ENCODE data around the gene SCUBE1. TPM values are rescaled to one million over a fixed set of nuclear protein-coding genes. Genes with fewer than 3 reads are reported as not detected.
A peak's percentile ranks its signal among the peaks of the same experiment; 100 is the strongest.

Gene SCUBE1
- total RNA-seq, 4 donors from 2014 or later: 33.3 to 109 (median 66.3) TPM

DNA sequence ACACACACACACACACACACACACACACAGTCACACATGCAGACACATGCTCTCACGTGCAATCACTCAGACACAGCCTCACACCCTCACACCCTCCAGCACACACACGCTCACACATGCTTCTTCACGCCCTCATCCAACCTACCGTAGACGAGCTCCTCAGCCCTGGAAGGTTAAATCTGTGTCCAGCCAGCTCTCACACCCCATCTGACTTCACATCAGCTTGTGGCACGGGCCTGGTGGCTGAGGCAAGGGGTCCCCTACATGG, 1.3 kb upstream of the SCUBE1 start:
- H3K9me3 ChIP-seq: no peaks in the 10 kb centered on the region
- intact Hi-C loops (cut with DNase I): loop anchor here (5.0 kb wide), 1 partner anchor 52 kb away; no protein-coding TSS in a partner anchor
- H3K27me3 ChIP-seq: peaks cover 0 to 64% (median 21%) of the 10 kb centered on the region in 4 donors
- TF ChIP-seq, protein P1, sequence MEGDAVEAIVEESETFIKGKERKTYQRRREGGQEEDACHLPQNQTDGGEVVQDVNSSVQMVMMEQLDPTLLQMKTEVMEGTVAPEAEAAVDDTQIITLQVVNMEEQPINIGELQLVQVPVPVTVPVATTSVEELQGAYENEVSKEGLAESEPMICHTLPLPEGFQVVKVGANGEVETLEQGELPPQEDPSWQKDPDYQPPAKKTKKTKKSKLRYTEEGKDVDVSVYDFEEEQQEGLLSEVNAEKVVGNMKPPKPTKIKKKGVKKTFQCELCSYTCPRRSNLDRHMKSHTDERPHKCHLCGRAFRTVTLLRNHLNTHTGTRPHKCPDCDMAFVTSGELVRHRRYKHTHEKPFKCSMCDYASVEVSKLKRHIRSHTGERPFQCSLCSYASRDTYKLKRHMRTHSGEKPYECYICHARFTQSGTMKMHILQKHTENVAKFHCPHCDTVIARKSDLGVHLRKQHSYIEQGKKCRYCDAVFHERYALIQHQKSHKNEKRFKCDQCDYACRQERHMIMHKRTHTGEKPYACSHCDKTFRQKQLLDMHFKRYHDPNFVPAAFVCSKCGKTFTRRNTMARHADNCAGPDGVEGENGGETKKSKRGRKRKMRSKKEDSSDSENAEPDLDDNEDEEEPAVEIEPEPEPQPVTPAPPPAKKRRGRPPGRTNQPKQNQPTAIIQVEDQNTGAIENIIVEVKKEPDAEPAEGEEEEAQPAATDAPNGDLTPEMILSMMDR (IDR thresholded peaks at IDR 0.05): no peak
- TF ChIP-seq POLR2AphosphoS5 (IDR thresholded peaks at IDR 0.05) (no peak), EP300 (IDR thresholded peaks at IDR 0.05) (no peak), POLR2A (IDR thresholded peaks at IDR 0.05; ENCODE audit: low read depth) (no peak)
- no peak overlapping the region for H3K4me3 ChIP-seq
- H3K4me1 ChIP-seq: peaks cover 16 to 55% (median 51%) of the 10 kb centered on the region in 4 donors
- H3K36me3 ChIP-seq: no peaks in the 10 kb centered on the region
- no peak overlapping the region for H3K27ac ChIP-seq (replicated peaks in 1 of 4)
- WGBS: 88% methylated on average over 6 of the region's 6 CpGs
- no peak for DNase-seq (ENCODE audit: extremely low spot score)

DNA sequence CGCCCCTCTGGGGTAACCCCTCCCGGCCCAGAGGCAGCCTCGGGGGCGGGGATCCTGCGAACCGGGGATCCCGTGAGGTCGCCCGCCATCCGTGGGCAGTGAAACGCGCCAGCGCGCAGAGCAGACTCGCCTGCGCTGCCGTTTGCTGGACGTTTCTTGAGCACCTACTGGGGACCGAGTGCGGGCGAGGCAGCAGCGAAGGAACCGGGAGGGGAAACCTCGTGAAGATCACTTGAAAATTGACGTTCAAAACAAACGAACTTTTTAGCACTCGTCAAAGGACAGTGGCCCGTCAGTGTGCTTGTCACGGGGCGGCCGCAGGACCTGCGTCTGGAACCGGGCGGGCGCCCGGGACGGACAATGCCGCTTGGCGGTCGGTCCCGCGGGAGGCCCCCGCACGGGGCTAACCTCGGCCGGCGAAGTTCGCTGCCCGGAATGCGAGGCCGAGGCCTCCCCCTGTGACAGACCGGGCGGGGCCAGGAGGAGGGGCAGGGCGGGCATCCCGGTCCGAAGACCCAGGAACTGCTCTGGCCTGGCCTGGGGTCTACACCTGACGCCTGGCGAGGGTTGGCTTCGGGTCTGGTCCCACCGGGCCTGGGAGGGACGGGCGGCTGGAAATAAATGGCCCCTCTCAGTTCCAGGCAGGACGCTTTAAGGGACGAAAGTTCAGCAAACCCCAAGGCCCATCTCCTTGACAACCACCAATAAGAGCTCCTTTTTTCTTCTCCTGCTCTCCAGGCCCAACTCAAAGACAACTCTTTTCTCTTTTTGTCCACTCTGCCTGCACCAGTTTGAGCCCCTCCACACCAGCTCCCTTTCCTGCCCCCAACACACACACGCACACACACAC, 723 bp upstream of the SCUBE1 start:
- intact Hi-C loops (cut with DNase I): loop anchor here (5.0 kb wide), 1 partner anchor 52 kb away; no protein-coding TSS in a partner anchor
- H3K36me3 ChIP-seq: no peaks in the 10 kb centered on the region
- DNase-seq (ENCODE audit: extremely low spot score): no peak
- peaks cover 16 to 61% (median 56%) of the 10 kb centered on the region in 4 donors for H3K4me1 ChIP-seq
- H3K27ac ChIP-seq (replicated peaks in 1 of 4): peak overlapping the region; percentile 48 to 83 (median 78)
- WGBS: 18% methylated on average over 29 of the region's 65 CpGs
- H3K27me3 ChIP-seq: peaks cover 0 to 58% (median 21%) of the 10 kb centered on the region in 4 donors
- no peaks in the 10 kb centered on the region for H3K9me3 ChIP-seq
- no peak for TF ChIP-seq POLR2A (IDR thresholded peaks at IDR 0.05; ENCODE audit: low read depth)
- TF ChIP-seq EP300 (IDR thresholded peaks at IDR 0.05): no peak
- TF ChIP-seq, protein P1 (IDR thresholded peaks at IDR 0.05): no peak
- TF ChIP-seq POLR2AphosphoS5 (IDR thresholded peaks at IDR 0.05): no peak
- peak overlapping the region; percentile 61 to 78 (median 66) for H3K4me3 ChIP-seq

DNA sequence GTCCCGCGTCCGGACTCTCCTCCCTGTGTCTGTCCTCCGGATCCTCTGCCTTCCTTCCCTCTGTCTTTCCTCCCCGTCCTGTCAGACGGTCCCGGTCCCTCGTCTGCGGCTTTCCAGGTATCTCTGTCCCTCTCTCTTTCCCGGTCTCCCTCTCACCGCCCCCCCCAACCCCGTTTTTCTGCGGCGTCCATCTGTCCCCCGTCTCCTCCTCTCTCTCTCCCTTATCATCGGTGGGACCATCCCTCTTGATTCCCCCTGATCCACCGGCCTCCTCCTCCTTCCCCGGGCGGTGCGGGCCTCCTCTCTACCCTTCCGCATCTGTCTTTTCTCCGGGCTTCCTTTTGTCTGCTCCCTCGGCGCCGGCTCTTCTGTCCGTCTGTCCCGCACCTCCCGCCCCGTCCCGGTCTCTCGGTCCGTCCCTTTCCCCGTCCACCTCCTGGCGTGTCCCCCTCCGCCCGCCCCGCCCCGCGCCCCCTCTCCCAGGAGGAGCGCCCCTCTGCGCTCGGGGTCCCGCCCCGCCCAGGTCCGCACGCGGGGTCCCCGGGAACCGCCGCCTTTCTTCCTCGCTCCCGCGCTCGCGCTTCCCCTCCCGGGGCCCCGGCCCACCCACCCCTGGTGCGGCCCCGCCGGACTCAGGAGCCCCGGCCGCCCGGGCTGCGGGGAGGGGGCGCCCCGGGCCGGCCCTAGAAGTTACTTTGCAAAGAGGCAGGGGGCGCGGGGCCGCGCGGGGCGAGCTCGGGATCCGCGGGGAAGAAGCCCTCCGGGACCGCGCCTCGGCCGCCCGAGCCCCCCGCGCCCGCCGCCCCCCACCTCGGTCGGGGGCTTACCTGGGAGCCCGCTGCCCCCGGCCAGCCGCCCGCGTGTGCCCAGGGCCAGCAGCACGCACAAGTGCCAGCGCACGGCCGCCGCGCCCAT, 568 bp downstream of the SCUBE1 start:
- TF ChIP-seq EP300 (IDR thresholded peaks at IDR 0.05) (no peak), POLR2AphosphoS5 (IDR thresholded peaks at IDR 0.05) (no peak), POLR2A (IDR thresholded peaks at IDR 0.05; ENCODE audit: low read depth) (no peak)
- TF ChIP-seq, protein P1 (IDR thresholded peaks at IDR 0.05): no peak
- Histone ChIP-seq H3K27ac (replicated peaks in 1 of 4) (peak overlapping the region; percentile 77 to 84 (median 81)), H3K9me3 (no peaks in the 10 kb centered on the region), H3K4me3 (peak overlapping the region; percentile 61 to 78 (median 66)), H3K4me1 (peaks cover 16 to 73% (median 69%) of the 10 kb centered on the region in 4 donors), H3K27me3 (peaks cover 0 to 50% (median 21%) of the 10 kb centered on the region in 4 donors), H3K36me3 (no peaks in the 10 kb centered on the region)
- WGBS: 3% methylated on average over 31 of the region's 99 CpGs
- DNase-seq (ENCODE audit: extremely low spot score): no peak
- intact Hi-C loops (cut with DNase I): loop anchor here (5.0 kb wide), 1 partner anchor 50 kb away; no protein-coding TSS in a partner anchor

DNA sequence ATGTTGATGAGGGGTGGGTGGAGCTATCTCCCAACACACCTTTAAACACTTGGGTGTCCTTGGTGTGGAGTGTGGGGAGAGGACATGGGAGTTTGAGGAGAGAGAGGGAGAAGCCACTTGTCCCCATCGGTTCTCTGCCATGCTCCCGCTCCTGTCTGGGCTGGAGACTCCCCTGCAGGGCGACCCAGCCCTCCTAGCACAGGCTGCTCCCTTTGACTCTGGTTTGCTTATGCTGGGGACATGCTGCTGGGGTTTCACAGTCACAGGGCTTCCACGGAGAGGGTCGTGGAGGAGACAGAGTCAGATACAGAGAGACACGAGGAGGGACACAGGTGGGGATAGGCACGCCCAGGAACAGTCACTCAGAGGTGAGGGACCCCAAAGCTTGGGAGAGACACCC, 1.6 kb downstream of the SCUBE1 start:
- intact Hi-C loops (cut with DNase I): loop anchor here (5.0 kb wide), 1 partner anchor 49 kb away; no protein-coding TSS in a partner anchor
- Histone ChIP-seq H3K4me3 (peak overlapping the region; percentile 61 to 78 (median 66)), H3K4me1 (peaks cover 16 to 81% (median 78%) of the 10 kb centered on the region in 4 donors), H3K27me3 (peaks cover 0 to 47% (median 21%) of the 10 kb centered on the region in 4 donors), H3K9me3 (no peaks in the 10 kb centered on the region), H3K27ac (replicated peaks in 1 of 4) (peak overlapping the region; percentile 77 to 84 (median 81)), H3K36me3 (no peaks in the 10 kb centered on the region)
- 59% methylated on average over 7 of the region's 7 CpGs for WGBS
- DNase-seq (ENCODE audit: extremely low spot score): no peak
- TF ChIP-seq POLR2AphosphoS5 (IDR thresholded peaks at IDR 0.05): no peak
- TF ChIP-seq POLR2A (IDR thresholded peaks at IDR 0.05; ENCODE audit: low read depth): no peak
- TF ChIP-seq, protein P1 (IDR thresholded peaks at IDR 0.05): no peak
- TF ChIP-seq EP300 (IDR thresholded peaks at IDR 0.05): no peak
